HEK293 (cell line): ENCODE results near the gene TAC4.

ENCODE experiments used
- REPIN1 ChIP-seq: fragments of 450-650 bp; formaldehyde crosslinking; IDR thresholded peaks from 2 replicates; pipeline ENCODE4 v1.5.1; 2017; ENCODE audit warnings: missing biosample characterization, missing genetic modification characterization, low read depth
- SP7 ChIP-seq: fragments of 450-650 bp; formaldehyde crosslinking; IDR thresholded peaks from 2 replicates; pipeline ENCODE4 v1.5.1; 2016; ENCODE audit warnings: missing biosample characterization, missing genetic modification characterization
- YY1 ChIP-seq: fragments of 450-650 bp; formaldehyde crosslinking; IDR thresholded peaks from 2 replicates; pipeline ENCODE4 v1.5.1; 2018; ENCODE audit warnings: missing biosample characterization, missing genetic modification characterization
- ZNF274 ChIP-seq, 2 experiments: fragments of 200-500 bp in 1 of 2; fragments of 450-650 bp in 1 of 2; sonication (Bioruptor generic) in 1 of 2; formaldehyde crosslinking in 1 of 2; IDR thresholded peaks; 2 replicates each; pipeline versions ENCODE4 v1.5.1 to v1.6.1; 2014 to 2016; ENCODE audit warnings: borderline replicate concordance in 1 of 2, inconsistent platforms in 1 of 2, low read length in 1 of 2, missing biosample characterization in 1 of 2, missing genetic modification characterization in 1 of 2
- ZNF768 ChIP-seq: fragments of 450-650 bp; formaldehyde crosslinking; IDR thresholded peaks from 2 replicates; pipeline ENCODE4 v1.5.1; 2018; ENCODE audit warnings: missing biosample characterization, mild to moderate bottlenecking, missing genetic modification characterization
- ZSCAN23 ChIP-seq: fragments of 450-650 bp; formaldehyde crosslinking; IDR thresholded peaks from 2 replicates; pipeline ENCODE4 v1.5.1; 2016; ENCODE audit warnings: missing biosample characterization, missing genetic modification characterization
- TF ChIP-seq, protein P1 (sequence below): fragments of 450-650 bp; formaldehyde crosslinking; IDR thresholded peaks from 2 replicates; pipeline ENCODE4 v1.5.1; 2016; ENCODE audit warnings: missing biosample characterization, missing genetic modification characterization

DNA sequence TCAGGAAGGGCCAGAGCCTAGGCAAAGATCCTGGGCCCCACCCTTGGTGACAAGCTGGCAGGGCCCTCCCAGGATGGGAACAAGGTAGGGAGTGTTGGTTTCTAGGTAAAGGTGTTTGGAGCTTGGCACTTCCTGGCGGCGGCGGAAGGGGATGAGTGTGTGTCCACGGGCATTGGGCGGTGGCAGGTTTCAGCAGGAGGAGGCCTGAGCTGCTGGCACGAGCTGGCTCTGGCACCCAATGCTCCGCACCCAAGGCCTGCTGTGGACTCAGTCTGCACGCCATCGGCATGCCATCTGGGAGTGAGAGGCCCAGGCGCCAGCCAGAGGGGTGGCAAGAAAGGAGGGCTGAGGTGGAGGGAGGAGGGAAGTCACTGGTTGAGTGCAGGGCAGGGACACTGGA, 46.9 kb upstream of the TAC4 start:
- TF ChIP-seq, protein P1, sequence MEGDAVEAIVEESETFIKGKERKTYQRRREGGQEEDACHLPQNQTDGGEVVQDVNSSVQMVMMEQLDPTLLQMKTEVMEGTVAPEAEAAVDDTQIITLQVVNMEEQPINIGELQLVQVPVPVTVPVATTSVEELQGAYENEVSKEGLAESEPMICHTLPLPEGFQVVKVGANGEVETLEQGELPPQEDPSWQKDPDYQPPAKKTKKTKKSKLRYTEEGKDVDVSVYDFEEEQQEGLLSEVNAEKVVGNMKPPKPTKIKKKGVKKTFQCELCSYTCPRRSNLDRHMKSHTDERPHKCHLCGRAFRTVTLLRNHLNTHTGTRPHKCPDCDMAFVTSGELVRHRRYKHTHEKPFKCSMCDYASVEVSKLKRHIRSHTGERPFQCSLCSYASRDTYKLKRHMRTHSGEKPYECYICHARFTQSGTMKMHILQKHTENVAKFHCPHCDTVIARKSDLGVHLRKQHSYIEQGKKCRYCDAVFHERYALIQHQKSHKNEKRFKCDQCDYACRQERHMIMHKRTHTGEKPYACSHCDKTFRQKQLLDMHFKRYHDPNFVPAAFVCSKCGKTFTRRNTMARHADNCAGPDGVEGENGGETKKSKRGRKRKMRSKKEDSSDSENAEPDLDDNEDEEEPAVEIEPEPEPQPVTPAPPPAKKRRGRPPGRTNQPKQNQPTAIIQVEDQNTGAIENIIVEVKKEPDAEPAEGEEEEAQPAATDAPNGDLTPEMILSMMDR (tag by site-specific recombination) = no peak
- no peak for TF ChIP-seq SP7 (tag by site-specific recombination)
- TF ChIP-seq ZSCAN23 (tag by site-specific recombination) = no peak
- TF ChIP-seq ZNF274 (IDR thresholded peaks at IDR 0.05; ENCODE audit: low read length) = no peak
- TF ChIP-seq ZNF274 (tag by site-specific recombination; IDR thresholded peaks at IDR 0.05; ENCODE audit: borderline replicate concordance) = no peak
- no peak for TF ChIP-seq ZNF768
- TF ChIP-seq REPIN1 (tag by site-specific recombination) = no peak
- TF ChIP-seq YY1 (tag by site-specific recombination) = no peak
